Keratinocyte (primary cell): ENCODE measurements around the gene TYMS. TPM values are rescaled to one million over a fixed set of nuclear protein-coding genes. Genes with fewer than 3 reads are reported as not detected.

ENCODE experiments used
- DNase-seq: peaks from one replicate; pipeline ENCODE4 v3.0.0-alpha.2; 2011; ENCODE audit warnings: low read depth, missing footprints, low spot score
- FAIRE-seq: peaks from 2 replicates; lab custom pipeline; 2011; peaks lifted over from hg19 to GRCh38; lab: Jason Lieb, UNC
- H2AFZ ChIP-seq: 2 replicates; pipeline ENCODE4 v1.6.0; 2012; ENCODE audit warnings: low read length, control low read depth, inconsistent platforms; ENCODE audit not compliant: control insufficient read depth
- H3K27ac ChIP-seq: 2 replicates; pipeline ENCODE4 v1.5.1; 2011; ENCODE audit warnings: low read length; ENCODE audit not compliant: control insufficient read depth, insufficient read depth
- H3K27me3 ChIP-seq: 3 replicates; pipeline ENCODE4 v1.6.0; 2011; ENCODE audit warnings: low read length; ENCODE audit not compliant: control insufficient read depth, insufficient read depth; ENCODE audit errors: extremely low read depth
- H3K36me3 ChIP-seq, 2 experiments: 2 replicates in 1 of 2; 3 replicates in 1 of 2; pipeline ENCODE4 v1.5.1; 2011; ENCODE audit warnings: low read length in 2 of 2, mild to moderate bottlenecking in 1 of 2; ENCODE audit not compliant: control insufficient read depth in 2 of 2, insufficient read depth in 2 of 2; ENCODE audit errors: extremely low read depth in 1 of 2
- H3K4me1 ChIP-seq: 3 replicates; pipeline ENCODE4 v1.5.1; 2011; ENCODE audit warnings: low read length; ENCODE audit not compliant: control insufficient read depth, insufficient read depth; ENCODE audit errors: extremely low read depth
- H3K4me2 ChIP-seq: 3 replicates; pipeline ENCODE4 v1.6.0; 2011; ENCODE audit warnings: low read depth, low read length; ENCODE audit not compliant: control insufficient read depth, insufficient read depth; ENCODE audit errors: extremely low read depth
- H3K4me3 ChIP-seq, 3 experiments: fragments of 200-600 bp in 1 of 3; sonication (generic) in 1 of 3; 2 replicates in 2 of 3; 3 replicates in 1 of 3; pipeline ENCODE4 v1.5.1; 2011 to 2016; ENCODE audit warnings: low read length in 3 of 3, mild to moderate bottlenecking in 3 of 3, control low read depth in 2 of 3, inconsistent platforms in 1 of 3, low read depth in 1 of 3, mixed read lengths in 1 of 3, mixed run types in 1 of 3, moderate library complexity in 1 of 3; ENCODE audit not compliant: control insufficient read depth in 2 of 3, insufficient read depth in 2 of 3; ENCODE audit errors: extremely low read depth in 1 of 3
- H3K79me2 ChIP-seq: 2 replicates; pipeline ENCODE4 v1.6.0; 2012; ENCODE audit warnings: low read length; ENCODE audit not compliant: control insufficient read depth, insufficient read depth
- H3K9ac ChIP-seq: 3 replicates; pipeline ENCODE4 v1.6.0; 2011; ENCODE audit warnings: low read length; ENCODE audit not compliant: control insufficient read depth, insufficient read depth; ENCODE audit errors: extremely low read depth
- H3K9me1 ChIP-seq: 3 replicates; pipeline ENCODE4 v1.6.0; 2011; ENCODE audit warnings: low read length; ENCODE audit not compliant: control insufficient read depth, insufficient read depth; ENCODE audit errors: extremely low read depth
- H3K9me3 ChIP-seq: 2 replicates; pipeline ENCODE4 v1.5.1; 2012; ENCODE audit warnings: low read depth, low read length; ENCODE audit not compliant: control insufficient read depth
- H4K20me1 ChIP-seq: 3 replicates; pipeline ENCODE4 v1.6.0; 2011; ENCODE audit warnings: low read length; ENCODE audit not compliant: control insufficient read depth, insufficient read depth; ENCODE audit errors: extremely low read depth
- EZH2 ChIP-seq: IDR thresholded peaks from one replicate; pipeline ENCODE4 v1.6.1; 2012; ENCODE audit warnings: inconsistent platforms, mild to moderate bottlenecking, low read length, moderate library complexity
- dilution Hi-C: fragments of 300-500 bp; cut with MboI; formaldehyde crosslinking; loops from one replicate; pipeline ENCODE4 v1.7.0; 2020; ENCODE audit warnings: low sequenced_read_pairs; ENCODE audit not compliant: extremely low pct_ligation_motif_present
- polyA plus RNA-seq, 5 experiments: library from polyadenylated mRNA; depleted of rRNA in 3 of 5; stranded (reverse) in 3 of 5; stranded (forward) in 1 of 5; unstranded in 1 of 5; fragments of >200 nt; gene quantifications; 1 replicate in 1 of 5; 2 replicates in 3 of 5; 3 replicates in 1 of 5; pipeline versions ENCODE4 v1.2.1 to v1.2.3, GENCODE V29; 2011 to 2012; ENCODE audit warnings: missing spikeins in 2 of 5, low read depth in 1 of 5, low replicate concordance in 1 of 5
- TF ChIP-seq, protein P1 (sequence below), 3 experiments: IDR thresholded peaks in 1 of 3; conservative IDR thresholded peaks in 1 of 3; optimal IDR thresholded peaks in 1 of 3; 2 replicates in 2 of 3; 3 replicates in 1 of 3; pipeline versions ENCODE3 to v1.5.1; 2011; ENCODE audit warnings: low read length in 3 of 3, mild to moderate bottlenecking in 3 of 3, moderate library complexity in 2 of 3, control low read depth in 1 of 3, inconsistent platforms in 1 of 3; ENCODE audit not compliant: insufficient read depth in 2 of 3; ENCODE audit errors: extremely low read depth in 1 of 3

Gene TYMS
- polyA plus RNA-seq, 1 donor (not counting 4 experiments of a cell fraction or from before 2014, with no cell fraction given) = 39.9 TPM

DNA sequence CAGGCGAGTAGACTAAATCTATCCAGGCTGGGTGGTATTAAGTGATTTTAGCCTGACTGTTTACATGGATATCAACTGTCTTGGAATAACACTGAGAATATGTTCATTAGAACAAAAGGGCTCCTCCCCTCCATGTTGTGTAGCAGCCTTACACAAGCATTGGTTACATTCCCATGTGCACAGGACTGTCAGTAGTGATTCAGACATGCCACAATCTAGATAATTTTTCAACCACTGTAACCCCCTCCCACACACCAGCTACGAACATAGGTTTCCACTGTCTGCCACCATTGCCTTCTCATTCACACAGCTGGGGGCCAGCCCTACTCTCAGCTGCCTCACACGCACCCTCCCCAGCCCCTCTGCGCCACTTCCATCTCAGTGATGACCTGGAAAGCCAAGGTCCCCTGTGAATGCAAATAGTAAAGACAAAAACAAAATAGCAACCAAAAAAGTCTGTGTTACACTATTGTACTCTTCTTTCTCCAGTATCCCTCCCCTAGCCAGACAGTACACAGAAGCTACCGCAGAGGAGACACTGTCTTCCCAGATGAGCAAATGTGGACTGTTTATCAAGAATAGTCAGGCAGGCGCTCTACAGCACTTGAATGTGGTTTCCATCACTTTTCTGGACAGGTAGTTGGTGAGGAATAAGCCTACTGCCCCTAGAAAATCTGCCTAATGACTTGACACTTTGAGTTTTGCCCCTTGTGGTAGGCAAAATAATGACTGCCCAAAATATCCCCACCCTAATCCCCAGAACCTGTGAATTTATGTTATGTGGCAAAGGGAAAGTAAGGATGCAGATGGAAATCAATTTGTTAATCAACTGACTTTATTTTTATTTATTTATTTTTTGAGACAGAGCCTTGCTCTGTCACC lies 27.9 kb upstream of the TYMS start:
- no peaks in the 10 kb centered on the region for H4K20me1 ChIP-seq
- dilution Hi-C loops = no loop called here
- H3K9ac ChIP-seq = no peak overlapping the region
- H3K27me3 ChIP-seq = no peaks in the 10 kb centered on the region
- H3K27ac ChIP-seq = no peak overlapping the region
- no peak overlapping the region for H3K4me2 ChIP-seq
- TF ChIP-seq, protein P1, sequence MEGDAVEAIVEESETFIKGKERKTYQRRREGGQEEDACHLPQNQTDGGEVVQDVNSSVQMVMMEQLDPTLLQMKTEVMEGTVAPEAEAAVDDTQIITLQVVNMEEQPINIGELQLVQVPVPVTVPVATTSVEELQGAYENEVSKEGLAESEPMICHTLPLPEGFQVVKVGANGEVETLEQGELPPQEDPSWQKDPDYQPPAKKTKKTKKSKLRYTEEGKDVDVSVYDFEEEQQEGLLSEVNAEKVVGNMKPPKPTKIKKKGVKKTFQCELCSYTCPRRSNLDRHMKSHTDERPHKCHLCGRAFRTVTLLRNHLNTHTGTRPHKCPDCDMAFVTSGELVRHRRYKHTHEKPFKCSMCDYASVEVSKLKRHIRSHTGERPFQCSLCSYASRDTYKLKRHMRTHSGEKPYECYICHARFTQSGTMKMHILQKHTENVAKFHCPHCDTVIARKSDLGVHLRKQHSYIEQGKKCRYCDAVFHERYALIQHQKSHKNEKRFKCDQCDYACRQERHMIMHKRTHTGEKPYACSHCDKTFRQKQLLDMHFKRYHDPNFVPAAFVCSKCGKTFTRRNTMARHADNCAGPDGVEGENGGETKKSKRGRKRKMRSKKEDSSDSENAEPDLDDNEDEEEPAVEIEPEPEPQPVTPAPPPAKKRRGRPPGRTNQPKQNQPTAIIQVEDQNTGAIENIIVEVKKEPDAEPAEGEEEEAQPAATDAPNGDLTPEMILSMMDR (optimal IDR thresholded peaks at IDR 0.05 in 1 of 3, IDR thresholded peaks at IDR 0.05 in 1 of 3, conservative IDR thresholded peaks at IDR 0.05 in 1 of 3; ENCODE audit: extremely low read depth in 1 of 3, insufficient read depth in 2 of 3, low read length in 3 of 3) = no peak
- TF ChIP-seq EZH2 = no peak
- H3K79me2 ChIP-seq = no peaks in the 10 kb centered on the region
- H3K4me1 ChIP-seq = peaks cover 5% of the 10 kb centered on the region
- no peaks in the 10 kb centered on the region for H3K9me1 ChIP-seq
- H3K36me3 ChIP-seq = no peaks in the 10 kb centered on the region
- no peak overlapping the region for H3K4me3 ChIP-seq
- H2AFZ ChIP-seq = no peak overlapping the region
- no peak for DNase-seq
- FAIRE-seq = no peak
- no peaks in the 10 kb centered on the region for H3K9me3 ChIP-seq

- Histone ChIP-seq H3K9me3 (no peaks in the 10 kb centered on the region), H3K27ac (no peak overlapping the region), H3K9ac (no peak overlapping the region), H4K20me1 (no peaks in the 10 kb centered on the region), H3K4me3 (no peak overlapping the region), H3K36me3 (no peaks in the 10 kb centered on the region), H3K9me1 (no peaks in the 10 kb centered on the region), H3K4me2 (no peak overlapping the region), H2AFZ (no peak overlapping the region), H3K4me1 (peaks cover 17% of the 10 kb centered on the region), H3K27me3 (no peaks in the 10 kb centered on the region), H3K79me2 (no peaks in the 10 kb centered on the region)
- no peak for TF ChIP-seq EZH2
- TF ChIP-seq, protein P1 (optimal IDR thresholded peaks at IDR 0.05 in 1 of 3, IDR thresholded peaks at IDR 0.05 in 1 of 3, conservative IDR thresholded peaks at IDR 0.05 in 1 of 3; ENCODE audit: extremely low read depth in 1 of 3, insufficient read depth in 2 of 3, low read length in 3 of 3) = no peak
- dilution Hi-C loops = no loop called here
- DNase-seq (no peak), FAIRE-seq (no peak)
Observed at GRCh38 chr18:631560-631959, 25.9 kb upstream of the TYMS start.
